K562 (cell line): ENCODE results near the gene CLDN15. TPM values are rescaled to one million over a fixed set of nuclear protein-coding genes. Genes with fewer than 3 reads are reported as not detected.

Experiments used
- IFI16 ChIP-seq: fragments of 250-450 bp; sonication (Bioruptor Pico); IDR thresholded peaks from 2 replicates; pipeline ENCODE4 v2.1.2; 2022; ENCODE audit warnings: mild to moderate bottlenecking, inconsistent platforms
- JUND ChIP-seq, 2 experiments: IDR thresholded peaks; 2 replicates in 1 of 2; 3 replicates in 1 of 2; pipeline ENCODE4 v1.6.1; 2011; ENCODE audit warnings: borderline replicate concordance in 2 of 2, low read depth in 2 of 2, low read length in 2 of 2, improper control_type of control experiment in 1 of 2, missing biosample characterization in 1 of 2, missing genetic modification characterization in 1 of 2, missing genetic modification reagents in 1 of 2
- KLF10 ChIP-seq: fragments of 250-450 bp; sonication (Bioruptor Pico); IDR thresholded peaks from 2 replicates; pipeline ENCODE4 v1.6.1; 2021; ENCODE audit warnings: matching md5 sums
- MTA3 ChIP-seq: fragments of 450-650 bp; formaldehyde crosslinking; IDR thresholded peaks from 2 replicates; pipeline ENCODE4 v1.6.1; 2017; ENCODE audit warnings: mild to moderate bottlenecking, borderline replicate concordance
- MTF1 ChIP-seq: fragments of 250-450 bp; sonication (Bioruptor Pico); IDR thresholded peaks from 2 replicates; pipeline ENCODE4 v1.9.0; 2021; ENCODE audit warnings: moderate library complexity, mild to moderate bottlenecking, inconsistent platforms, borderline replicate concordance
- NFXL1 ChIP-seq: fragments of 450-650 bp; formaldehyde crosslinking; IDR thresholded peaks from 2 replicates; pipeline ENCODE4 v1.4.0; 2021; ENCODE audit warnings: mild to moderate bottlenecking
- PCBP1 ChIP-seq: fragments of 200-400 bp; formaldehyde crosslinking; IDR thresholded peaks from 2 replicates; pipeline ENCODE4 v1.6.1; 2018; ENCODE audit warnings: mild to moderate bottlenecking, low read depth, low read length; ENCODE audit not compliant: poor library complexity, severe bottlenecking
- PHF20 ChIP-seq: fragments of 450-650 bp; IDR thresholded peaks from 2 replicates; pipeline ENCODE4 v1.6.1; 2018; ENCODE audit not compliant: partially characterized antibody
- RBM17 ChIP-seq: fragments of 200-400 bp; formaldehyde crosslinking; IDR thresholded peaks from 2 replicates; pipeline ENCODE4 v1.6.1; 2017; ENCODE audit warnings: low read depth, mild to moderate bottlenecking, low read length, borderline replicate concordance
- RBM34 ChIP-seq: fragments of 200-400 bp; formaldehyde crosslinking; IDR thresholded peaks from 2 replicates; pipeline ENCODE4 v1.6.1; 2018; ENCODE audit warnings: low read length, borderline replicate concordance; ENCODE audit not compliant: insufficient read depth
- SMARCB1 ChIP-seq: IDR thresholded peaks from 2 replicates; pipeline ENCODE4 v1.6.1; 2011; ENCODE audit warnings: improper control_type of control experiment, low read depth; ENCODE audit not compliant: insufficient read length
- SOX6 ChIP-seq: fragments of 450-650 bp; IDR thresholded peaks from 2 replicates; pipeline ENCODE4 v1.6.1; 2014; ENCODE audit warnings: mild to moderate bottlenecking
- SREBF2 ChIP-seq: sonication (generic); formaldehyde crosslinking; IDR thresholded peaks from 2 replicates; pipeline ENCODE4 v1.4.0; 2020; ENCODE audit warnings: mild to moderate bottlenecking, missing genetic modification reagents
- TEAD2 ChIP-seq: fragments of 450-650 bp; IDR thresholded peaks from 2 replicates; pipeline ENCODE4 v1.6.1; 2016; ENCODE audit warnings: missing genetic modification characterization, control low read depth, missing compliant biosample characterization
- ZNF589 ChIP-seq: fragments of 200-800 bp; sonication (Bioruptor generic); IDR thresholded peaks from 2 replicates; pipeline ENCODE4 v1.6.1; 2016; ENCODE audit warnings: low read depth, missing genetic modification characterization, missing compliant biosample characterization
- polyA plus RNA-seq, 8 experiments: library from polyadenylated mRNA; depleted of rRNA in 4 of 8; stranded (reverse) in 5 of 8; unstranded in 3 of 8; fragments of >200 nt; fragmentation: Nextera tagmentation in 2 of 8; fragmentation: Illumina TruSeq in 1 of 8; extraction: Ambion mirVana in 2 of 8; extraction: Trizol in 1 of 8; gene quantifications; 2 replicates each; pipeline versions ENCODE4 v1.2.1 to v1.2.3, GENCODE V29; 2011 to 2014; ENCODE audit warnings: inconsistent platforms in 1 of 8, missing spikeins in 1 of 8
- total RNA-seq, 7 experiments: library from RNA; depleted of rRNA in 6 of 7; stranded (reverse); fragments of >200 nt in 6 of 7; fragmentation: Illumina TruSeq in 2 of 7; extraction: Trizol in 2 of 7; gene quantifications; 2 replicates each; pipeline versions ENCODE4 v1.2.1 to v1.2.3, GENCODE V29; 2011 to 2021; ENCODE audit warnings: low replicate concordance in 1 of 7
- TF ChIP-seq, protein P1 (sequence below): sonication (generic); formaldehyde crosslinking; IDR thresholded peaks from 2 replicates; pipeline ENCODE4 v1.8.0; 2023; ENCODE audit warnings: mild to moderate bottlenecking, missing genetic modification reagents
- TF ChIP-seq, protein P2 (sequence below): fragments of 250-450 bp; sonication (Bioruptor Pico); IDR thresholded peaks from 2 replicates; pipeline ENCODE4 v1.4.0; 2020; ENCODE audit warnings: mild to moderate bottlenecking, moderate library complexity
- TF ChIP-seq, protein P3 (sequence below): fragments of 250-450 bp; sonication (Bioruptor Pico); IDR thresholded peaks from 2 replicates; pipeline ENCODE4 v1.8.0; 2022; ENCODE audit warnings: moderate library complexity, mild to moderate bottlenecking, inconsistent platforms

Gene CLDN15
- total and polyA plus RNA-seq, 9 of the 15 experiments (the other 6 are each of a cell fraction or from before 2014, with no cell fraction given) = 0.32 to 14.5 (median 7.4) TPM

DNA sequence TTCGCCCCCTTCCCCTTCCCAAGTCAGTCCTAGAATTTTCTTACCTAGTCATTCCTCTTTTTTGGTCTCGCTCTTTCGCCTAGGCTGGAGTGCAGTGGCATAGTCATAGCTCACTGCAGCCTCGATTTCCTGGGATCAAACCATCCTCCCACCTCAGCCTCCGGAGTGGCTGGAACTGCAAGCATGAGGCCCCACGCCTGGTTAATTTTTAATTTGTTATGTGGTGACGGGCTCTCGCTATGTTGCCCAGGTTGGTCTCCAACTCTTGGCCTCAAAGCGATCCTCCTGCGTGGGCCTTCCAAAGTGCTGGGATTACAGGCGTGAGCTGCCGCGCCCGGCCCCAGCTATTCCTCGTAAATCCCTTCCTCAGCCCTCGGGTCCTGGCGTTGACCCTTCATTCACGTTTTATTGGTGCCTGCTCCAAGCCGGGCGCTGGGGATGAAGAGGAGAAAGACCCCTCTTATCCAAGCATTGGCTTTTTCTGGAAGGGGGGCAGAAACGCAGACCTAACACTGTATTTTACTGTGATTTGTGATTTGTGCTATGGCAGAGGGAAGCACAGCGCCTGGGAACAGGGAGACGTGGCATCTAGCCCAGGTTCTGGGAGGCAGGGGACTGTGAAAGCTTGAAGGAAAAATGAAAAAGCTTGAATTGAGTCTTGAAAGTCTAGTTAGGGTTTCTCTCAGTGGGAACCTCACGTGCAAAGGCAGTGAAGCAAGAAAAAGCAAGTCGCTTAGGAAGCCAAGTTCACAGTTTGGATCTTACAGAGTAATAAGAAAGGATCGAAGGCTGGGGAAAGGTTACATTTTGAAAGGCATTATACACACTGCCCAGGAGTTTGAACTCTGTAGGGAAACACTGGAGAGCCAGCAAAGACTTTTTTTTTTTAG lies 19.1 kb downstream of the CLDN15 start (continued):
- TF ChIP-seq SOX6 (0 out of 2 replicates have a peak, but pooled peaks have one; percentile 10), NFXL1 (no peak), KLF10 (CRISPR knock-in tag) (no peak), MTA3 (0 out of 2 replicates have a peak, but pooled peaks have one; percentile 60), SREBF2 (CRISPR knock-in tag) (no peak), PHF20 (no peak), RBM17 (no peak), RBM34 (no peak), SMARCB1 (no peak), ZNF589 (CRISPR knock-in tag) (no peak), MTF1 (CRISPR knock-in tag) (no peak), IFI16 (CRISPR knock-in tag) (no peak), PCBP1 (no peak), JUND (IDR thresholded peaks at IDR 0.05; ENCODE audit: borderline replicate concordance, low read depth, low read length) (no peak), JUND (tag; IDR thresholded peaks at IDR 0.05; ENCODE audit: borderline replicate concordance, low read depth, low read length) (no peak), TEAD2 (tag) (no peak)
- TF ChIP-seq, protein P1, sequence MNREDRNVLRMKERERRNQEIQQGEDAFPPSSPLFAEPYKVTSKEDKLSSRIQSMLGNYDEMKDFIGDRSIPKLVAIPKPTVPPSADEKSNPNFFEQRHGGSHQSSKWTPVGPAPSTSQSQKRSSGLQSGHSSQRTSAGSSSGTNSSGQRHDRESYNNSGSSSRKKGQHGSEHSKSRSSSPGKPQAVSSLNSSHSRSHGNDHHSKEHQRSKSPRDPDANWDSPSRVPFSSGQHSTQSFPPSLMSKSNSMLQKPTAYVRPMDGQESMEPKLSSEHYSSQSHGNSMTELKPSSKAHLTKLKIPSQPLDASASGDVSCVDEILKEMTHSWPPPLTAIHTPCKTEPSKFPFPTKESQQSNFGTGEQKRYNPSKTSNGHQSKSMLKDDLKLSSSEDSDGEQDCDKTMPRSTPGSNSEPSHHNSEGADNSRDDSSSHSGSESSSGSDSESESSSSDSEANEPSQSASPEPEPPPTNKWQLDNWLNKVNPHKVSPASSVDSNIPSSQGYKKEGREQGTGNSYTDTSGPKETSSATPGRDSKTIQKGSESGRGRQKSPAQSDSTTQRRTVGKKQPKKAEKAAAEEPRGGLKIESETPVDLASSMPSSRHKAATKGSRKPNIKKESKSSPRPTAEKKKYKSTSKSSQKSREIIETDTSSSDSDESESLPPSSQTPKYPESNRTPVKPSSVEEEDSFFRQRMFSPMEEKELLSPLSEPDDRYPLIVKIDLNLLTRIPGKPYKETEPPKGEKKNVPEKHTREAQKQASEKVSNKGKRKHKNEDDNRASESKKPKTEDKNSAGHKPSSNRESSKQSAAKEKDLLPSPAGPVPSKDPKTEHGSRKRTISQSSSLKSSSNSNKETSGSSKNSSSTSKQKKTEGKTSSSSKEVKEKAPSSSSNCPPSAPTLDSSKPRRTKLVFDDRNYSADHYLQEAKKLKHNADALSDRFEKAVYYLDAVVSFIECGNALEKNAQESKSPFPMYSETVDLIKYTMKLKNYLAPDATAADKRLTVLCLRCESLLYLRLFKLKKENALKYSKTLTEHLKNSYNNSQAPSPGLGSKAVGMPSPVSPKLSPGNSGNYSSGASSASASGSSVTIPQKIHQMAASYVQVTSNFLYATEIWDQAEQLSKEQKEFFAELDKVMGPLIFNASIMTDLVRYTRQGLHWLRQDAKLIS = no peak
- TF ChIP-seq, protein P2, sequence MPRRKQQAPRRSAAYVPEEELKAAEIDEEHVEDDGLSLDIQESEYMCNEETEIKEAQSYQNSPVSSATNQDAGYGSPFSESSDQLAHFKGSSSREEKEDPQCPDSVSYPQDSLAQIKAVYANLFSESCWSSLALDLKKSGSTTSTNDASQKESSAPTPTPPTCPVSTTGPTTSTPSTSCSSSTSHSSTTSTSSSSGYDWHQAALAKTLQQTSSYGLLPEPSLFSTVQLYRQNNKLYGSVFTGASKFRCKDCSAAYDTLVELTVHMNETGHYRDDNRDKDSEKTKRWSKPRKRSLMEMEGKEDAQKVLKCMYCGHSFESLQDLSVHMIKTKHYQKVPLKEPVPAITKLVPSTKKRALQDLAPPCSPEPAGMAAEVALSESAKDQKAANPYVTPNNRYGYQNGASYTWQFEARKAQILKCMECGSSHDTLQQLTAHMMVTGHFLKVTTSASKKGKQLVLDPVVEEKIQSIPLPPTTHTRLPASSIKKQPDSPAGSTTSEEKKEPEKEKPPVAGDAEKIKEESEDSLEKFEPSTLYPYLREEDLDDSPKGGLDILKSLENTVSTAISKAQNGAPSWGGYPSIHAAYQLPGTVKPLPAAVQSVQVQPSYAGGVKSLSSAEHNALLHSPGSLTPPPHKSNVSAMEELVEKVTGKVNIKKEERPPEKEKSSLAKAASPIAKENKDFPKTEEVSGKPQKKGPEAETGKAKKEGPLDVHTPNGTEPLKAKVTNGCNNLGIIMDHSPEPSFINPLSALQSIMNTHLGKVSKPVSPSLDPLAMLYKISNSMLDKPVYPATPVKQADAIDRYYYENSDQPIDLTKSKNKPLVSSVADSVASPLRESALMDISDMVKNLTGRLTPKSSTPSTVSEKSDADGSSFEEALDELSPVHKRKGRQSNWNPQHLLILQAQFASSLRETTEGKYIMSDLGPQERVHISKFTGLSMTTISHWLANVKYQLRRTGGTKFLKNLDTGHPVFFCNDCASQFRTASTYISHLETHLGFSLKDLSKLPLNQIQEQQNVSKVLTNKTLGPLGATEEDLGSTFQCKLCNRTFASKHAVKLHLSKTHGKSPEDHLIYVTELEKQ = no peak
- TF ChIP-seq, protein P3, sequence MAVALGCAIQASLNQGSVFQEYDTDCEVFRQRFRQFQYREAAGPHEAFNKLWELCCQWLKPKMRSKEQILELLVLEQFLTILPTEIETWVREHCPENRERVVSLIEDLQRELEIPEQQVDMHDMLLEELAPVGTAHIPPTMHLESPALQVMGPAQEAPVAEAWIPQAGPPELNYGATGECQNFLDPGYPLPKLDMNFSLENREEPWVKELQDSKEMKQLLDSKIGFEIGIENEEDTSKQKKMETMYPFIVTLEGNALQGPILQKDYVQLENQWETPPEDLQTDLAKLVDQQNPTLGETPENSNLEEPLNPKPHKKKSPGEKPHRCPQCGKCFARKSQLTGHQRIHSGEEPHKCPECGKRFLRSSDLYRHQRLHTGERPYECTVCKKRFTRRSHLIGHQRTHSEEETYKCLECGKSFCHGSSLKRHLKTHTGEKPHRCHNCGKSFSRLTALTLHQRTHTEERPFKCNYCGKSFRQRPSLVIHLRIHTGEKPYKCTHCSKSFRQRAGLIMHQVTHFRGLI = no peak
